Osteoblast (primary cell): Measurements from ENCODE around the gene CD46. TPM values are rescaled to one million over a fixed set of nuclear protein-coding genes. Genes with fewer than 3 reads are reported as not detected.

Experiments
- DNase-seq: peaks from one replicate; pipeline ENCODE4 v3.0.0; 2011; ENCODE audit warnings: low spot score, mixed read lengths; ENCODE audit not compliant: insufficient read length; ENCODE audit errors: missing footprints
- H2AFZ ChIP-seq: 2 replicates; pipeline ENCODE4 v1.6.0; 2011; ENCODE audit warnings: mild to moderate bottlenecking, low read length
- H3K27ac ChIP-seq: 2 replicates; pipeline ENCODE4 v1.5.1; 2011; ENCODE audit warnings: mild to moderate bottlenecking, low read depth, low read length, moderate library complexity
- H3K27me3 ChIP-seq: 2 replicates; pipeline ENCODE4 v1.6.0; 2012; ENCODE audit warnings: mild to moderate bottlenecking, control low read depth, inconsistent platforms, low read length, moderate library complexity; ENCODE audit not compliant: insufficient read depth
- H3K36me3 ChIP-seq: 2 replicates; pipeline ENCODE4 v1.5.1; 2011; ENCODE audit warnings: mild to moderate bottlenecking, low read length, control low read depth, moderate library complexity; ENCODE audit not compliant: insufficient read depth
- H3K4me1 ChIP-seq: 2 replicates; pipeline ENCODE4 v1.5.1; 2011; ENCODE audit warnings: mild to moderate bottlenecking, low read length, control low read depth, moderate library complexity; ENCODE audit not compliant: insufficient read depth
- H3K4me2 ChIP-seq: 2 replicates; pipeline ENCODE4 v1.6.0; 2011; ENCODE audit warnings: mild to moderate bottlenecking, low read length; ENCODE audit not compliant: insufficient read depth
- H3K4me3 ChIP-seq: fragments of 200-600 bp; sonication (generic); 3 replicates; pipeline ENCODE4 v1.5.1; 2012; ENCODE audit warnings: mild to moderate bottlenecking, low read length, inconsistent platforms; ENCODE audit not compliant: insufficient read depth
- H3K79me2 ChIP-seq: 2 replicates; pipeline ENCODE4 v1.6.0; 2012; ENCODE audit warnings: mild to moderate bottlenecking, low read length, control low read depth, inconsistent platforms; ENCODE audit not compliant: insufficient read depth
- H3K9me3 ChIP-seq: 2 replicates; pipeline ENCODE4 v1.5.1; 2011; ENCODE audit warnings: low read depth, low read length, control low read depth
- H4K20me1 ChIP-seq: 2 replicates; pipeline ENCODE4 v1.6.0; 2012; ENCODE audit warnings: mild to moderate bottlenecking, low read length, control low read depth; ENCODE audit not compliant: insufficient read depth
- total RNA-seq: library from RNA; depleted of rRNA; stranded (reverse); fragments of >200 nt; gene quantifications from 2 replicates; pipeline ENCODE4 v1.2.3, GENCODE V29; 2012
- TF ChIP-seq, protein P1 (sequence below): IDR thresholded peaks from 2 replicates; pipeline ENCODE4 v1.5.1; 2011; ENCODE audit warnings: mild to moderate bottlenecking, low read depth, low read length, moderate library complexity; ENCODE audit errors: extremely low read depth

Gene CD46
- total RNA-seq, 1 donor: 92.6 TPM

DNA sequence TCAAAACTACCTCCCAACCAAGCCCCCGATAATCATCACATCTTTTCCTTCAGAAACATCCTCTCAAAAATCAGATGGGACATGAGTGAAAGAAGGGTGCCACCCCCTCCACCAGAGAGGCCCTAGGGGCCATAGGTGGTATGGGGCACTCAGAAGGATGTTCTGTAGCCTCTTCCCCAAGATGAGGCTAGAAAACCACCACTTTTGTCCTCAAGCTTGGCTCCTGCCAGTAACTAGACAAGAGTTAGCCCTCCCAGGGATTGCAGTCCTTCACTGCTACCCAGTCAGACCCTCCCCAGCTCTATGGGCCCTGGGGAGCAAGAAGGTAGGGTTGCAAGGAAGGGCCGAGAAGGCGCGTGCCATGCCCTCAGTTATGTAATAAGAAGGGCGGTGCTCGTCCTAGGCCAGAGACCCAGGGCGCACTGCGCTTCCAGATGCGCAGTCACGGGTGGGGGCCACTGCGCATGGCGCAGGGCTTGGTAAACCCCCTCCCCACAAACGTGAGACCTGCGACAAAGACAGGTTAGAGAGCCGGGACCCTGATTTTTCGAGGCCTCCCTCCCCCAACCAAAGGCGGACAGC, 69.7 kb downstream of the CD46 start:
- H3K4me2 ChIP-seq: no peak overlapping the region
- no peak overlapping the region for H2AFZ ChIP-seq
- H3K79me2 ChIP-seq: peaks cover 53% of the 10 kb centered on the region
- peaks cover 7% of the 10 kb centered on the region for H3K36me3 ChIP-seq
- peaks cover 10% of the 10 kb centered on the region for H4K20me1 ChIP-seq
- H3K27me3 ChIP-seq: no peaks in the 10 kb centered on the region
- H3K4me3 ChIP-seq: no peak overlapping the region
- no peaks in the 10 kb centered on the region for H3K9me3 ChIP-seq
- no peak for DNase-seq
- no peak overlapping the region for H3K27ac ChIP-seq
- TF ChIP-seq, protein P1, sequence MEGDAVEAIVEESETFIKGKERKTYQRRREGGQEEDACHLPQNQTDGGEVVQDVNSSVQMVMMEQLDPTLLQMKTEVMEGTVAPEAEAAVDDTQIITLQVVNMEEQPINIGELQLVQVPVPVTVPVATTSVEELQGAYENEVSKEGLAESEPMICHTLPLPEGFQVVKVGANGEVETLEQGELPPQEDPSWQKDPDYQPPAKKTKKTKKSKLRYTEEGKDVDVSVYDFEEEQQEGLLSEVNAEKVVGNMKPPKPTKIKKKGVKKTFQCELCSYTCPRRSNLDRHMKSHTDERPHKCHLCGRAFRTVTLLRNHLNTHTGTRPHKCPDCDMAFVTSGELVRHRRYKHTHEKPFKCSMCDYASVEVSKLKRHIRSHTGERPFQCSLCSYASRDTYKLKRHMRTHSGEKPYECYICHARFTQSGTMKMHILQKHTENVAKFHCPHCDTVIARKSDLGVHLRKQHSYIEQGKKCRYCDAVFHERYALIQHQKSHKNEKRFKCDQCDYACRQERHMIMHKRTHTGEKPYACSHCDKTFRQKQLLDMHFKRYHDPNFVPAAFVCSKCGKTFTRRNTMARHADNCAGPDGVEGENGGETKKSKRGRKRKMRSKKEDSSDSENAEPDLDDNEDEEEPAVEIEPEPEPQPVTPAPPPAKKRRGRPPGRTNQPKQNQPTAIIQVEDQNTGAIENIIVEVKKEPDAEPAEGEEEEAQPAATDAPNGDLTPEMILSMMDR: no peak
- peaks cover 45% of the 10 kb centered on the region for H3K4me1 ChIP-seq

DNA sequence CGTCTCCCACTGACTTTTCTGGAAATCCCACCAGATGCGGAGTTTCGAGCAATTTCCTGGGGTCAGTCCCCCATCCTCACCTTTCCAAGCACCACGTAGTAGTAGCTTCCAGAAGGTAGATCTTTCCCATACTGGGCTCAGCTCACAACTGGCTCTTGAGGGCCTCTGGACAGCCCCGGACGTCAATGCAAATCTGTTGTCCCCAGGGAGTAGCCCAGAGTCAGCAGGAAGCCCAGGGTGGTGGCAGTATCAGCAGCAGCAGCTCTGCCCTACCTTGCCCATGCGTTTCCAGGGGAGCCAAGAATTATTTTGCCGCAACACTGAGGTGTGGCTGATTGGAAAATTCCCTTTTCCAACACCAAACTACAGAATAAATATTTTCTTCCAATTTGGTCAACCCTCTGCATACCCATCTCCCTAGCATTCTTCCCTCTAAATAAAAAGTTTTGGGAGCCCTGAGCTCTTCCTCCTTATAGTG, 70.3 kb downstream of the CD46 start:
- Histone ChIP-seq H3K79me2 (peaks cover 56% of the 10 kb centered on the region), H2AFZ (no peak overlapping the region), H3K27ac (no peak overlapping the region), H3K4me3 (no peak overlapping the region), H3K36me3 (peaks cover 1% of the 10 kb centered on the region), H4K20me1 (peaks cover 10% of the 10 kb centered on the region), H3K9me3 (no peaks in the 10 kb centered on the region), H3K4me2 (peak overlapping the region; percentile 79), H3K4me1 (peaks cover 47% of the 10 kb centered on the region), H3K27me3 (no peaks in the 10 kb centered on the region)
- DNase-seq: no peak
- TF ChIP-seq, protein P1: no peak

DNA sequence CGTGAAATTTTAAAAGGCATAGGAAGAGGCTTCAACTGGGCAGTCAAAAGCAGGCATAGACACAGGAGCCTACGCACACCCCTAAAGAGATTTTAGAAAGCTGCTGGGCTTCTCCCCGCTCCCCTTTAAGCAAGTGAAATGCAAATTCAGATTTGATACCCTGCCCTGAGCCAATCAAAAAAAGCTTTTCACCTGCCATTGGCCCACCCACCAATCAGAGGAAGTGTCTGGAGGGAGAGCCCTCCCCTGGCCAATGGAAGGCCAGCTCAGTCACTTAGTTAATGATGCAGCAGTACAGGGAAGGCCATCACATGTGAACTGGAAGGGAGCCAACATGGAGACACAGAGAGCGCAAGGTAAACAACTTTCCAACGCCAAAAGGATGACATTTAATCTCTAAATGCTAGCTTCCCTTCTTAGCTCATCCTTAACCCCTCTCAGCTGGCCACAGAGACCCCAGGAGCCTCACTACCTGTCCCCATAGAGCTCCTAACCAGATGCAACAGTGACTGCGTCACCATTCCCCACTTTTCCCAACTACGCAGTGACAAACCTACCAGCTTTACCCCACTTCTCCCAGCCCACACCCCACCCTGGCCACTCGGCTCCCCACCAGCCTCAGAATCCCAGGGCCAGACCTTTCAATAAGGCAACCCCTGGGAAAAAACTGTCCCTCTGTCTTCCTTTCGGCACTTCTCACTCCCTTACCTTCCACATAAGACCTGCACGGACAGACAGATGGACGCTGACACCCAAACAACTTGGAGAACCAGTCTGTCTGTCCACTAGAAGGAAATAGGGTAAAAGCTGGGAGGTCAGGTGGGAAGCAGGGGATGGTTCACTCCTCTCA, 71.0 kb downstream of the CD46 start:
- Histone ChIP-seq H3K4me1 (peaks cover 47% of the 10 kb centered on the region), H3K9me3 (no peaks in the 10 kb centered on the region), H3K27ac (peak overlapping the region; percentile 83), H3K27me3 (no peaks in the 10 kb centered on the region), H2AFZ (no peak overlapping the region), H4K20me1 (peaks cover 7% of the 10 kb centered on the region), H3K4me3 (peak overlapping the region; percentile 57), H3K4me2 (peak overlapping the region; percentile 79), H3K36me3 (no peaks in the 10 kb centered on the region), H3K79me2 (peaks cover 55% of the 10 kb centered on the region)
- TF ChIP-seq, protein P1: no peak
- DNase-seq: no peak

DNA sequence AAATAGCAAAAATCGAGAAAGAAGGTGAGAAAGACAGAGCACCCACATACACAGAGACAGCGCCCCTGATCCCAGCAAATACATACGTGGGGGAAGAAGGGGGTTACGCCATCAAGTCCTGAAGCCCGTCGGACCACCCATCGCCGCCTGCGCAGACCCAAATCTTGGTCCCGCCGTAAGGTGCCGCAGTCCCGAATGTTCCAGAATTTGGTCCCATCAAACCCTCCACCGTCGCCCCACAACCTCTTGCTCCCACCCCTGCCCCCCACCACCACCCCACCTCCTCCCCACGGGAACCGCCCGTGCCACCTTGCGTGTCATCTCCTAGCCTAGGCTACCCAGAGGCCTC, 71.7 kb downstream of the CD46 start:
- Histone ChIP-seq H4K20me1 (peaks cover 6% of the 10 kb centered on the region), H3K27ac (peak overlapping the region; percentile 83), H3K27me3 (no peaks in the 10 kb centered on the region), H3K4me1 (peaks cover 46% of the 10 kb centered on the region), H3K4me2 (peak overlapping the region; percentile 79), H3K9me3 (no peaks in the 10 kb centered on the region), H3K4me3 (peak overlapping the region; percentile 57), H2AFZ (no peak overlapping the region), H3K79me2 (peaks cover 59% of the 10 kb centered on the region), H3K36me3 (no peaks in the 10 kb centered on the region)
- TF ChIP-seq, protein P1: no peak
- DNase-seq: no peak
